Keratinocyte (primary cell): ENCODE measurements around the gene SYNM.
A peak's percentile ranks its signal among the peaks of the same experiment; 100 is the strongest.

Experiments used
- CTCF ChIP-seq, 3 experiments: IDR thresholded peaks in 1 of 3; conservative IDR thresholded peaks in 1 of 3; optimal IDR thresholded peaks in 1 of 3; 2 replicates in 2 of 3; 3 replicates in 1 of 3; pipeline versions ENCODE3 to v1.5.1; 2011; ENCODE audit warnings: low read length in 3 of 3, mild to moderate bottlenecking in 3 of 3, moderate library complexity in 2 of 3, control low read depth in 1 of 3, inconsistent platforms in 1 of 3; ENCODE audit not compliant: insufficient read depth in 2 of 3; ENCODE audit errors: extremely low read depth in 1 of 3
- EZH2 ChIP-seq: IDR thresholded peaks from one replicate; pipeline ENCODE4 v1.6.1; 2012; ENCODE audit warnings: inconsistent platforms, mild to moderate bottlenecking, low read length, moderate library complexity

- TF ChIP-seq EZH2 = no peak
- TF ChIP-seq CTCF (optimal IDR thresholded peaks at IDR 0.05 in 1 of 3, IDR thresholded peaks at IDR 0.05 in 1 of 3, conservative IDR thresholded peaks at IDR 0.05 in 1 of 3; ENCODE audit: extremely low read depth in 1 of 3, insufficient read depth in 2 of 3, low read length in 3 of 3) = peak in 2 of 3 experiments; percentile 62 to 85
Observed at GRCh38 chr15:99059010-99059981, 45.6 kb upstream of the SYNM start.
